ENCODE results near the gene CFAP45.

- TF ChIP-seq, protein P1, sequence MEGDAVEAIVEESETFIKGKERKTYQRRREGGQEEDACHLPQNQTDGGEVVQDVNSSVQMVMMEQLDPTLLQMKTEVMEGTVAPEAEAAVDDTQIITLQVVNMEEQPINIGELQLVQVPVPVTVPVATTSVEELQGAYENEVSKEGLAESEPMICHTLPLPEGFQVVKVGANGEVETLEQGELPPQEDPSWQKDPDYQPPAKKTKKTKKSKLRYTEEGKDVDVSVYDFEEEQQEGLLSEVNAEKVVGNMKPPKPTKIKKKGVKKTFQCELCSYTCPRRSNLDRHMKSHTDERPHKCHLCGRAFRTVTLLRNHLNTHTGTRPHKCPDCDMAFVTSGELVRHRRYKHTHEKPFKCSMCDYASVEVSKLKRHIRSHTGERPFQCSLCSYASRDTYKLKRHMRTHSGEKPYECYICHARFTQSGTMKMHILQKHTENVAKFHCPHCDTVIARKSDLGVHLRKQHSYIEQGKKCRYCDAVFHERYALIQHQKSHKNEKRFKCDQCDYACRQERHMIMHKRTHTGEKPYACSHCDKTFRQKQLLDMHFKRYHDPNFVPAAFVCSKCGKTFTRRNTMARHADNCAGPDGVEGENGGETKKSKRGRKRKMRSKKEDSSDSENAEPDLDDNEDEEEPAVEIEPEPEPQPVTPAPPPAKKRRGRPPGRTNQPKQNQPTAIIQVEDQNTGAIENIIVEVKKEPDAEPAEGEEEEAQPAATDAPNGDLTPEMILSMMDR (IDR thresholded peaks at IDR 0.05), result no peak
- TF ChIP-seq EZH2 (IDR thresholded peaks at IDR 0.05; ENCODE audit: borderline replicate concordance, insufficient read depth, low read depth, low read length, poor library complexity, severe bottlenecking), result no peak
Observed at GRCh38 chr1:159862031-159862430, 37.9 kb downstream of the CFAP45 start.
